22Rv1 (cell line): ENCODE measurements around the gene SCO2.

Source experiments
- H3K27ac ChIP-seq: fragments of 450-650 bp; 2 replicates; pipeline ENCODE4 v1.5.1; 2017
- ZFX ChIP-seq: fragments of 450-650 bp; IDR thresholded peaks from 2 replicates; pipeline ENCODE4 v1.6.1; 2017; ENCODE audit warnings: antibody characterized with exemption, borderline replicate concordance
- TF ChIP-seq, protein P1 (sequence below): fragments of 450-650 bp; IDR thresholded peaks from 2 replicates; pipeline ENCODE4 v1.5.1; 2017; ENCODE audit warnings: mild to moderate bottlenecking

SCO2 gene

DNA sequence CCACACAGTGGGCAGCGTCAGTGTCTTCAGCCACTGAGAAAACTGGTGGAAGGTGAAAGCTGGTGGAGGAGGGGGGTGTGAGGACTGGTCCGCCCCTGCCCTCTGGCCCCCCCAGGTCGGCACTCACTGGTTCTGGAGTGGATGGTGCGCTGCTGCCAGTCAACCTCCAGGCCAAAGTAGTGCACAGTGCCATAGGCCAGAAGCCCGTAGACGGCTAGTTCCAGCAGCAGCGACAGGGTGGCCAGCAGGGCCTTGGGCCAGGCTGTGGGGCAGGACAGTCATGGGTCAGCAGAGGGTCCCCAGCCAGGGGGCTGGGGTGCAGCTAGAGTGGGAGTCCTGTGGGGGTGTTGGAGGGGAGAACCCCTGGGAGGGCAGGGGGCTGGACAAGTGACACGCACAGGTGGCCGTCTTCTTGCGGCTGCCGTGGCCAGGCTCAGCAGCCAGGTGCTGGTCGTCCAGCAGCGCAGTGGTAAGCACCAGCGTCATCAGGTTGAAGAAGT lies 20.1 kb downstream of the SCO2 start:
- H3K27ac ChIP-seq = no peak overlapping the region
- TF ChIP-seq, protein P1, sequence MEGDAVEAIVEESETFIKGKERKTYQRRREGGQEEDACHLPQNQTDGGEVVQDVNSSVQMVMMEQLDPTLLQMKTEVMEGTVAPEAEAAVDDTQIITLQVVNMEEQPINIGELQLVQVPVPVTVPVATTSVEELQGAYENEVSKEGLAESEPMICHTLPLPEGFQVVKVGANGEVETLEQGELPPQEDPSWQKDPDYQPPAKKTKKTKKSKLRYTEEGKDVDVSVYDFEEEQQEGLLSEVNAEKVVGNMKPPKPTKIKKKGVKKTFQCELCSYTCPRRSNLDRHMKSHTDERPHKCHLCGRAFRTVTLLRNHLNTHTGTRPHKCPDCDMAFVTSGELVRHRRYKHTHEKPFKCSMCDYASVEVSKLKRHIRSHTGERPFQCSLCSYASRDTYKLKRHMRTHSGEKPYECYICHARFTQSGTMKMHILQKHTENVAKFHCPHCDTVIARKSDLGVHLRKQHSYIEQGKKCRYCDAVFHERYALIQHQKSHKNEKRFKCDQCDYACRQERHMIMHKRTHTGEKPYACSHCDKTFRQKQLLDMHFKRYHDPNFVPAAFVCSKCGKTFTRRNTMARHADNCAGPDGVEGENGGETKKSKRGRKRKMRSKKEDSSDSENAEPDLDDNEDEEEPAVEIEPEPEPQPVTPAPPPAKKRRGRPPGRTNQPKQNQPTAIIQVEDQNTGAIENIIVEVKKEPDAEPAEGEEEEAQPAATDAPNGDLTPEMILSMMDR = no peak
- TF ChIP-seq ZFX = no peak

DNA sequence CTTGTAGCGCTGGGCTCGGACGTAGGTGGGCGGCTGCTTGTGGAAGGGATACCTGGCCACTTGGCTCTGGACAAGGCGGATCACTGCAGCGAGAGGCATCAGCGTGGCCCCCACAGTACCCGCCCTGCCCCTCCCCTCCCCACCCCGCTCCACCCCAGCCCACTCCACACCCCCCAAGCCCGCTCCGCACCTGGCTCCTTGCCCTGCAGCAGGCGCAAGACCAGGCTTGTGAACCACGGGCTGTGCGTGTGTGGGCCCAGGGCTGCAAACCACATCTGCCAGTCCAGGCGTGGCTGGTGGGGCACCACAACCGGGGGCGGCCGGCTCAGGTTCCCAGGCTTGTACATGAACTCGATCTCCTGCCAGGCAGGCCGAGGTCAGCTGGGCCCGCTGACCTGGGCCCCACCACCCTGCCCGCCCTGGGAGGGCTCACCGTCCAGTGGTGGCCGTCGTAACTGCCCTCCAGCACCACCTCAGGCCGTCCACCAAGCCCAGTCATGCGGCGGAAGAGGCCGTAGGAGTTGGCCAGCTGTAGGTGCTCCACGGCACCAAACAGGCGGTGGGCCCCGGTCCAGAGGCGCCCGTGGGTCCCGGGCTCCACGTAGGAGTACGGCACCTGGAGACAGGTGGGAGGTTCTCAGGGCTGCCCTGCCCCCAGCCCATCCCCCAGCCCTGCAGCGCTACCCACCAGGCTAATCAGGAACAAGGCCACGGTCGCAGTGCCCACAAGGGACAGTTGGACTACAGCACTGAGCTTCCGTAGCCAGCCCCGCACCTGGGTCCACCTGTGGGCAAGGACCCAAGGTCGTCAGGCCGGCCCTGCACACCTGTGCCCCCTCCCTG lies 20.8 kb downstream of the SCO2 start:
- TF ChIP-seq, protein P1 = no peak
- TF ChIP-seq ZFX = no peak
- no peak overlapping the region for H3K27ac ChIP-seq

DNA sequence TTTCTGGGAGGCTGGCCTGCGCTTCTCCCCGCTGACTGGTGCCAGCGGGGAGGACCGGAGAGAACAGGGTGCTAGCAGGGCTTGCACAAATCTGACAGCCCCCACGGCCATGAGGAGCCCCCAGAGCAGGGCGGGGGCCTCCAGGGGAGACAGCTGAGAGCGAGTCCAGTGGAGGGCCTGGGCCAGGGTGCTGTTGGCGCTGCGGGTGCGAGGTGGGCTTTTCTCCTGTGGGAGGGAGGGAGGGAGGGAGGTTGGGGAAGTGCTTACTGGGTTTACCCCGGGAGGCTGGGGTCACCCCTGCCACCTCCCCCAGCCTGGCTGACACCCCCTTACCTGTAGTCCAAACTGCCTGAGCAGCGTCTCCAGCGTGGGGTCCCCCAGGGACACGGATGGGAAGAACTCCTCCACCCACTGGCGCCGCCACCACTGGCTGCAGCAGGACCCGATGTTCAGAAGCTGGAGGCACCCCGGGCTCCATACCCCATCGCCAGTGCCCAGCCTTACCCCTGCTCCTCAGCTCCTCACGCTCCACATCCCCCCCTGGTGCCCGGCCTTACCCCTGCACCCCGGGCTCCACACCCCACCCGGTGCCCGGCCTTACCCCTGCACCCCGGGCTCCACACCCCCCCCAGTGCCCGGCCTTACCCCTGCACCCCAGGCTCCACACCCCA lies 21.8 kb downstream of the SCO2 start:
- H3K27ac ChIP-seq = no peak overlapping the region
- TF ChIP-seq, protein P1 = no peak
- TF ChIP-seq ZFX = no peak

DNA sequence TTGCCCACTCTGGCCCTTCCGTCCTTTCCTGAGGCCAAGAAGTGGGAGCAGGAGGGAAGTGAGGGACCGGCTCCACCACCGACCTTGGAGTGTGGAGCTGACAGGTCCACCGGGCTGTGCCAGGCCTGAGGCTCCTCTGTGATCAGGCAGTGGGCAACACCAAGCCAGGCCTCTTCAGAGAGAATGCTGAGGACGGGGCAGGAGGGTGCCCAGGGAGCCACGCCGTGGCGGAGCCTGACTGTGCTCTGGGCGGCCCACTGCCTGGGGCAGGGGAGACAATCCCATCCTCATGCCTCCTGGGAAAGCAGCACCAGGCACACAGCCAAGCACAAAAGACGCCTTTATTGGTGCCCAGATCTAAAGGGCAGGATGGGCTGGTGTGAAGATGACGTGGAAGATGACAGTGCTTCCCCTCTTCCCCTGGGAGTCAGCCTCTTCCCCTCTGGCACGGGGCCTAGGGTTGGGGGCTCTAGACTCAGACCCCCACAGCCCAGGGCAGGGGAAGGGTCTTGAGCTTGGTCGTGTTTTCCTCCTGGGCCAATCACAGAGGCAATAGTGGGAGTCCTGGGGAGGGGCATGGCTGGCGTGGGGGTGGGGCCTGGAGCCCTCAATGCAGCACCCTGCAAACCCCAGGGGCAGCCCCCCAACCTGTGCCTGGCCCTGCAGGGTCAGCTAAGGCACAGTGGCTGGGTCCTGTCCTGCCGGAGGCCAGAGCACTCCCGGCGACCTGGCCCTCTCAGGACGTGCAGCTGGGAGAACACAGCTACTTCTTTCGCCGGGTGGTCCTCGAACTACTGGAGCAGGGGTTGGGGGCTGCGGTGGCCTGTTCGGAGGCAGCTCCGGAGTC lies 22.5 kb downstream of the SCO2 start:
- TF ChIP-seq ZFX = no peak
- TF ChIP-seq, protein P1 = no peak
- H3K27ac ChIP-seq = peak overlapping the region; percentile 33; the same call in 1 of the 2 replicates

DNA sequence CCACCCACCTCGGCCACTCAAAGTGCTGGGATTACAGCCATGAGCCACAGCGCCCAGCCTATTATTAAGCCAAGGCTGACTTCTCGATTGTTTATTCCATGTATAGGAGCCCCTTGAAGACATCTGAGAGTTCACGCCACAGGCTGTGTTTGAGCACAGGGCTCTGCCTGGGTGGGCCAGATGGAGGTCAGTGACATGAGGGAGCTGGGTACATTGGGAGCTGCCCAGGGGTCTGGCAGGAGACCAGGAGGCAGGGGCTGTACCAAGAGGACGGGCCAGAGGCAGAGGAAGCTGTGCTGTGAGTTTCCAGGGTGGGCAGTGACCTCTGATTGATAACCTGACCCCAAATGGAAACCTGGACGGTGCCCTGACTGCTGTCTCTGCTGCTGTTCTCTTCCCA lies 23.3 kb downstream of the SCO2 start:
- TF ChIP-seq, protein P1 = no peak
- no peak for TF ChIP-seq ZFX
- H3K27ac ChIP-seq = peak overlapping the region; percentile 33

DNA sequence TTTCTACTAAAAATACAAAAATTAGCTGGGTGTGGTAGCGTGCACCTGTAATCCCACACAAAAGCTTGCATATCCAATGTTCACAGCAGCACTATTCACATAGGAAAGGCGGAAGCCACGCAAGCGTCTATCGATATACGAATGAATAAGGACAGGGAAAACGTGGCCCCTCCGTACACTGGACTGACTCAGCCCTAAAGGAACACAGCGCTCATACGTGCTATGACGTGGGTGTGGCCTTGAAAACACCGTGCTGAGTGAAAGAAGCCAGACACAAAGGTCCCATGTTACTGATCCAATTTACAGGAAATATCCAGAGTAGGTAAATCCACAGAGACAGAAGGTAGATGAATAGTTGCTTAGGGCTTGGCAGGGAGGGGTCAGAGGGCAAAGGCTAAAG lies 24.9 kb downstream of the SCO2 start:
- TF ChIP-seq ZFX = no peak
- TF ChIP-seq, protein P1 = no peak
- H3K27ac ChIP-seq = peak overlapping the region; percentile 89; the same call in 1 of the 2 replicates
